Activated naive CD4-positive, alpha-beta T cell treated with anti-CD3 and anti-CD28 coated beads, Interleukin-2, amount 50 U/mL, for 72 hours (primary cell): ENCODE measurements around the gene OR6B2. TPM values are rescaled to one million over a fixed set of nuclear protein-coding genes. Genes with fewer than 3 reads are reported as not detected.

Experiments
- ATAC-seq, 2 donors: fragments of 150-1000 bp; cut with Tn5 transposase; 2 replicates each; pipeline ENCODE4 v1.10.0; 2021; ENCODE audit warnings: mild to moderate bottlenecking in 2 of 2, moderate library complexity in 2 of 2
- DNase-seq, 2 donors: peaks; one replicate each; pipeline ENCODE4 v3.0.0; 2021 to 2022; ENCODE audit warnings: low spot score in 2 of 2
- H3K27ac Mint-ChIP-seq, 2 donors: one replicate each; pipeline ENCODE4 v1.8.0; 2022; ENCODE audit warnings: mild to moderate bottlenecking in 2 of 2, mixed read lengths in 2 of 2
- H3K36me3 Mint-ChIP-seq, 2 donors: one replicate each; pipeline ENCODE4 v1.8.0; 2022; ENCODE audit warnings: mixed read lengths in 2 of 2
- H3K9me3 Mint-ChIP-seq, 2 donors: one replicate each; pipeline ENCODE4 v1.8.0; 2022; ENCODE audit warnings: mixed read lengths in 2 of 2
- total RNA-seq, 2 donors: library from RNA; stranded (reverse); gene quantifications; one replicate each; pipeline ENCODE4 v1.2.3, GENCODE V29; 2022

The OR6B2 gene
- total RNA-seq = not detected

DNA sequence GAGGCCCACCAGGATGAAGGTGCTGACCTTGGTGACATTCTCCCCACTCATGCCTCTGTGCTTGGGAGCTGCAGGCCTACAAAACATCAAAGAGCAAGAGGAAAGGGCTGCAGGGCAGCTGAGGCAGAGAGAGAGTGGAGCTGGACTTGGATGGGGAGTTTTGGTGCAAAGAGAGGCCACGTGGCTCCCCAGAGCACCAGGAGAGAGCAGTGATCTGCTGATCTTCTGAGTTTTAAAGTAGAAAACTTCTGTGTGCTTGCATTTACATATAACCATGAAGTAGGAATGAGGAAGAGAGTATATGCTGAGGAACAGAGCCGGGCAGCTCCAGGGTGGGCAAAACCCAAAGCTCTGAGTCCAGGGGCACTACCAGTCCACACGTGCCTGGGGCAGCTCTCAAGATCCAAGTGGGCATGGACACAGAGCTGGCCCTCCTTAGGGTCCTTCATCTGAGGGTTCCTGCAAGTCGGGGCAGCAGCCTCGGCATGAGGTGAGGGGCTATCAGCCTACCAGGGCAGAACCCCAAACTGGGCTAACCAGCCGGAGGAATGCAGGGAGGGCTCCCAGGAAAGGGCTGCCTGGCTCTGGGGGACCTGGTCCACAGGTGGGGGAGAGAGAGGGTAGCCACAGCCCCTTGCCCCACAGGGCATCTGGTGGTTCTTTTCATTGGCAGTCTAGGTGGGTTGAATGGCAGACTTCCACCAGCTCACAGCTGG lies at the start of gene OR6B2:
OR6B2 (minus strand) TSS at position 51 of the 716 bp plus-strand sequence; CDS start at position 51, 0 bp downstream.
- peaks cover 0 to 6% of the 10 kb centered on the region in 2 donors for H3K36me3 Mint-ChIP-seq
- no peaks in the 10 kb centered on the region for H3K9me3 Mint-ChIP-seq
- ATAC-seq = no peak
- no peak for DNase-seq
- H3K27ac Mint-ChIP-seq = peak within 1 kb of the TSS in 1 of 2 donors; percentile 58

DNA sequence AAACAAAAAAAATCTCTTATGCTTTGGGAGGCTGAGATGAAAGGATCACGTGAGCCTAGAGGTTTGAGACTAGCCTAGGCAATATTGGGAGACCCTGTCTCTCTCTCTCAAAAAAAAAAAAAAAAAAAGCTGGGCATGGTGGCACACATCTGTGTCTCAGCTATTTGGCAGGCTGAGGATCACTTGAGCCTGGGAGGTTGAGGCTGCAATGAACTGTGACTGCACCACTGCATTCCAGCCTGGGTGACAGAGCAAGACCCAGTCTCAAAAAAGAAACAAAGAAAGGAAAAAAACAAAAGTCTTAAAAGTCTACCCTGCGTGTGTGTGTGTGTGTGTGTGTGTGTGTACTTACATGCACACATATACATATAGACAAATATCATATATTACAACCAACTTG lies 48.4 kb upstream of the OR6B2 start:
- Mint-ChIP-seq H3K27ac (no peak overlapping the region), H3K9me3 (peaks cover 20% of the 10 kb centered on the region in 2 donors), H3K36me3 (peaks cover 0 to 18% of the 10 kb centered on the region in 2 donors)
- ATAC-seq = no peak
- no peak for DNase-seq

- Mint-ChIP-seq H3K9me3 (peaks cover 20% of the 10 kb centered on the region in 2 donors), H3K27ac (no peak overlapping the region), H3K36me3 (peaks cover 0 to 18% of the 10 kb centered on the region in 2 donors)
- ATAC-seq = no peak
- DNase-seq = no peak
These were observed 47.2 kb upstream of the OR6B2 start for GRCh38 chr2:240077442-240077841.

DNA sequence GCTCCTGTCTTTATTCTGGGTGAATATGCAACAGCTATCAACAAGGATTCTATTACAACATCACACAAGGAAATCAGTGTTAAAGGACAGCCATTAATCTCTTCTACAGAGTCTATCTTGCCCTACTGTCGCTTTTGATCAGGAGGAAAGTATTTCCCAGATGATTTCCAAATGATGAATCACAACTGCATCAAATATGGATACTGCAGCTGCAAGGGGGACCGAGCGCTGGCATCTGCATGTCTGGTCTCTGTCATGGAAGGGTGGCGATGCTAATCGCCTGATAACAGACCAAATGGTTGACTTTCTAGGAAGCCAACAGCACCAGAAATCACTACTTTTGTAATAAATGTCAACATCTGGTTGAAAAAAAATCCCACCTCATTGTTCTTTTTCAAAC lies 44.3 kb upstream of the OR6B2 start:
- peaks cover 20% of the 10 kb centered on the region in 2 donors for H3K9me3 Mint-ChIP-seq
- no peak for DNase-seq
- no peak overlapping the region for H3K27ac Mint-ChIP-seq
- peaks cover 0 to 18% of the 10 kb centered on the region in 2 donors for H3K36me3 Mint-ChIP-seq
- ATAC-seq = no peak

DNA sequence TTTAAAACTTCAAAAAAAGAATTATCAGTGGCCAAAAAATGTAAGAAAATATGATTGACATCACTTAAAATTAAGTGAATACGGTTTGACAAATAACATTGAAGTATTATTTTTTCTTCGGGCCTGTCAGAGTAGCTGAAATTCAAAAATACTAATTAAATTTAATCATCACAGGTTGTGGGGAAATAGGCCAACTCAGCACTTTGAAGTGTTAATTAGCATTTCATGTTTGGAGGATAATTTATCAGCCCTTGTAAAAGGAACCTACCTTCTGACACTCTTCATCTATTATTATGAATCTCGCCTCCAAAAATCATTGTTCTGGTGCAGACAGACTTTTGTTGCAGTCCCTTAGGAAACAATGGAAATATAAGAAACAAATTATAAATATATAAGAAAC lies 40.7 kb upstream of the OR6B2 start:
- ATAC-seq (no peak), DNase-seq (no peak)
- no peaks in the 10 kb centered on the region for H3K36me3 Mint-ChIP-seq
- H3K27ac Mint-ChIP-seq = no peak overlapping the region
- H3K9me3 Mint-ChIP-seq = peaks cover 0 to 3% of the 10 kb centered on the region in 2 donors

DNA sequence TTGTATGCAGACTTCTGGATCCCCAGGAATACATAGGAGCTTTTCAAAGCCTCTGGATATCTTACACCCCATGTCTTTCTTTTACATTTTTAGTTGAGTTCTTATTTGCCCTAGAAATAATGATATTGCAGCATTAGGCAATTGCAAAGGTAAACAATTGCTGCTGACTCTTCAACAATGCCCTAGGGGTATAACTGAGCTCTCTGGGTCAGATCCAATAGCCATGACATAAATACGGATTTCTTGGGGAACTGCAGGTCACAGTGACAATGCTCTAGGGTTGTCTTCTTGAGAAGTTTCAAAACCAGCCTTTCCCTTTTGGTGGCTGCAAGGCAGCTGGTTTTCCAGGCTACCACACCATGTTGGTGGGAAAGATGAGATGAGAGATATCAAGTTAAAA lies 39.6 kb upstream of the OR6B2 start:
- DNase-seq (no peak), ATAC-seq (no peak)
- Mint-ChIP-seq H3K36me3 (no peaks in the 10 kb centered on the region), H3K27ac (no peak overlapping the region), H3K9me3 (peaks cover 0 to 3% of the 10 kb centered on the region in 2 donors)

DNA sequence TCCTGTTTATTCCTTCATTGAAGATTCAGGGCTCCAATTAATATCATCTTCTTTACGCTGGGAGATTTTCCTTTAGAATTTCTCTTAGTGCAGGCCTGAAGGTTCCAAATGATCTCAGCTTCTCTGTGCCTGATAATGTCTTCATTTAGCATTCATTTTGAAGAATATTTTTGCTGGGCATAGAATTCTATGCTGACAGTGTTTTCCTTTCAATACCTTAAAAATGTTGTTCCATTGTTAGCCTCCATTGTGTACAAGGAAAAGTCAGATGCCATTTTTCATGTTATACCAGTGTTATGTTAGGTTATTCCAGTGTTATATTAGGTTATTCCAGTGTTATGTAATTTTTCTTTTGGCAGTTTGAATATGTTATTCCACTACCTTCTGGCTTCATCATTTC lies 38.0 kb upstream of the OR6B2 start:
- H3K27ac Mint-ChIP-seq = no peak overlapping the region
- DNase-seq (no peak), ATAC-seq (no peak)
- peaks cover 0 to 3% of the 10 kb centered on the region in 2 donors for H3K9me3 Mint-ChIP-seq
- no peaks in the 10 kb centered on the region for H3K36me3 Mint-ChIP-seq

DNA sequence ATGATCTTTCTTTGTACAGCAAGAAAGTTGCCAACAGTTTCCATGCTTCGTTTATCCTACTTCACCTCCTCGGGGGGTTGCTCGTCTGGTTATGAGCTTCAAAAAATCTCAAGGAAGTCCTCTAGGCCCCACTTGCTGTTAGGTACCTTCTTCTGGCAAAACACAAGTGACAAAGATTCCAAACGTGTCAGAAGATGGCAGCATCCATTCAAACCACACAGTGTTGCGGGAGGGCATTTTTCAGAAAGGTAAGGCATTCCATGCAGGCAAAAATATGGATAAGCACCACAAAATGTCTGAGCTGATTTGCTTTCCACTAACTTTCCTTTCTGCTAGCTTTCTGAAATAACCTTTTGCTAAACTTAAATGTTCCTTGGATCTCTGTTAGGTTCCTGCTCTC lies 36.3 kb upstream of the OR6B2 start:
- H3K36me3 Mint-ChIP-seq = no peaks in the 10 kb centered on the region
- no peak for DNase-seq
- no peak for ATAC-seq
- H3K27ac Mint-ChIP-seq = no peak overlapping the region
- H3K9me3 Mint-ChIP-seq = peaks cover 0 to 3% of the 10 kb centered on the region in 2 donors

GRCh38 chr2:240064898-240065297 lies 34.7 kb upstream of the OR6B2 start:
- peaks cover 0 to 3% of the 10 kb centered on the region in 2 donors for H3K9me3 Mint-ChIP-seq

DNA sequence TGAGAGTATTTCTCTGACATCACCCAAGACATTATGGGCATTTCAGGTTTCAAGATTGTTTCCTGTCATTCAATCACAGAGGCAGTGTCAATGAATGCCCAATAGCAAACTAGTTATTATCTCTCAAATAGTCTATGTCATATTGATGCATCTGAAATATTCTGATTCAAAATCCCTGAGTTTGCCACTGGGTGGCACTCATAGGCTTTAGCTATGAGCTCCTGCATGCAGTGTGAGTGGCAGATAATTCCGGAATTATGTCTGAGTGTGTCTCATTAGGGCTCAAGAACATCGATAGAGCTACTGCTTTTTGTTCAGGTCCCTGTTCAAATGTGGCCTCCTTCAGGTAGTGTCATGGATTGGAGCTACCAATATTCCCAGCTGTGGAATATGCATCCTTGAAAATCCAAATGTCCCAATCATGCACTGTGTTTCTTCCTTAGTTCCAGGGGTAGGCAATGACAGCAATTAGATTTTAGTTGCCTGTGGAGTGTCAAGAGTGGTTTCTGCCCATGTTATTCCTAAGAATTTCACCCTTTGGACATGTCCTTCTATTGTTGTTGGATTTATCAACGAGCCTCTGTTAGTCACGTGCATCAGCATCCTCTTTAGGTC lies 30.9 kb upstream of the OR6B2 start:
- Mint-ChIP-seq H3K9me3 (no peaks in the 10 kb centered on the region), H3K27ac (no peak overlapping the region), H3K36me3 (no peaks in the 10 kb centered on the region)
- ATAC-seq (peak; percentile 69), DNase-seq (peak in 1 of 2 donors; percentile 45)

More at GRCh38 chr2:240064898-240065297, 34.7 kb upstream of the OR6B2 start:
- DNase-seq (no peak), ATAC-seq (no peak)
- Mint-ChIP-seq H3K36me3 (no peaks in the 10 kb centered on the region), H3K27ac (no peak overlapping the region)

DNA sequence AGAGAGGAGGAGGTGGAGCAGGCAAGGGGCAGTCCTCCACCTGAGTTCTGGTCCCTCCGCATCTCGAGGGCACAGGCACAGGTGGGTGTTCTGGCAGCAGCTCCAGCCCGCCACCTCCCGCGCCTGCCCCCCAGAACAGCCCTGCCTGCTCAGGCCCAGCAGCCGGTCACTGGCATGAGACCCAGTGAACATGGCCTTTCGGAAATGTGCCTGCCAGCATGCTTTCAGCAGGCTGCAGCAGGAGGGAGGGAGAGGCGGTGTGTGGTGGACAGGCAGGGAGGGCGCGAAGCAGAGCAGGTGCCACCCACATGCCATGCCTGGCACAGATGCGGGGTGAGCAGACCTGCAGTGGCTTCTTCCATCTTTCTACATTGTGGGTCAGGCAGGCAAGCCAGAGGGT lies 26.4 kb upstream of the OR6B2 start:
- Mint-ChIP-seq H3K27ac (no peak overlapping the region), H3K9me3 (no peaks in the 10 kb centered on the region), H3K36me3 (no peaks in the 10 kb centered on the region)
- DNase-seq (no peak), ATAC-seq (no peak)

- H3K27ac Mint-ChIP-seq = no peak overlapping the region
- H3K36me3 Mint-ChIP-seq = no peaks in the 10 kb centered on the region
- H3K9me3 Mint-ChIP-seq = no peaks in the 10 kb centered on the region
- ATAC-seq (no peak), DNase-seq (no peak)
These were observed 25.1 kb upstream of the OR6B2 start for GRCh38 chr2:240055177-240055917.

DNA sequence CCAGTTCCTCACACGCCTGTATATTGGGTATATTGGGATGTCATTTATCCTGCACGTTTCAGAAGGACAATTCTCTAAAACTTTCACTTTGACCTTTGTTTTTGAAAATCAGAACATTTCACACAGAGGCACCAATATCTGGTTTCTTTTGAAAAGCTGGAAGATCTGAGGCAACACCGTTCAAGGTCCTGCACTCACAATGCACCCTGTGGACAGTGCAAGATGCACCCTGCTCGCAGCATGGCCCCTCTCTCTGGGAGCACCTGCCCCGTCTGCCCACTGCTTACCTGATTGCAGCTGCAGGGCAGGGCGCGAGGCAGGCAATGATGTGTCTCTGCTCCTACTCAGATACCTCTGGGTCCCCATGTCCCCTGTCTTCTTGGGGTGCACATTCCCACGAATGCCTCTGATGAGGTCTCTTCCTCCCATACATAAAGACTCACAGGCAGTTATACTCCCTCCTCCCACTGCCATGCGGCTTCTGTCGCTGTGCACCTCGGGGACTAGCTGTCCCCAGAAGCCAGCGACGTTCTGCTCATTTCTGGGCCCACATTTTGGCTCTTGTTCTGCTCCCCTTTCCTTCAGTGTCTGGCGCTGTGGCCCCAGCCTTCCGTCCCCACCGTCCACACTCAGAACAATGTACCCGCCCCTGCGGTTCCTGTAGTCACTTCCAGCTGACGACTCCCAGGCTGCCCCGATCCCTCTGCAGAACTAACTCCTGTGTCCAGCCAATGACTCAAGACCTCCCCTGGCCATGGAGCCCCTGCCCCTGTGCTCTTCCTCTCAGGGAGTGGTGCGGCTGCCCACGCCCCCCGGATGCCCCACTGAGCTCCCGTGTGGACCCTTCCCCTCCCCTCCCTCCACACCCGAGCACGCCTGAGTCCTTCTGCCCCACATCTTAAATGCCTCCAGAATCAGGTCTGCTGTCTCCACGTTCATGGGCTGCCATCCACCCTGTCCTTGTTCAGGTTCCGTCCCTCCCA lies 23.2 kb upstream of the OR6B2 start, which contains the start of gene OR6B3:
OR6B3 (minus strand) TSS at position 349 of the 983 bp plus-strand sequence.
- Mint-ChIP-seq H3K36me3 (no peaks in the 10 kb centered on the region), H3K27ac (no peak within 1 kb of the TSS), H3K9me3 (no peaks in the 10 kb centered on the region)
- DNase-seq (no peak), ATAC-seq (no peak)

DNA sequence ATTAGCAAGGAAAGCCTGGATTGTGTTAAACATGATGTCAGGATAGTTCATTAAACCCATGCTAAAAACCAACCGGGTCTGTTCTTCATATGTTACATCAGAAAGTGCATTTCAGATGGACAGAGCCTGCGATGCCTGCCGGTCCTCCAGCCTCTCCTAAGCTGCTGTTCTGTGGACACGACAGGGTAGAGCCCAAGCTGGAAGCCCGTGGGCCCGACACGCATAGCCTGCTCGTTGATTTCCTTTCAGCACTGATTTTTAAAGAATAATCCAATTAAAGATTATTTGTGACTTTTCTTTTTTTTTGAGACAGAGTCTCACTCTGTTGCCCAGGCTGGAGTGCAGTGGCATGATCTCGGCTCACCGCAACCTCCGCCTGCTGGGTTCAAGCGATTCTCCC lies 22.3 kb upstream of the OR6B2 start:
- DNase-seq = no peak
- no peak for ATAC-seq
- no peaks in the 10 kb centered on the region for H3K36me3 Mint-ChIP-seq
- no peak overlapping the region for H3K27ac Mint-ChIP-seq
- no peaks in the 10 kb centered on the region for H3K9me3 Mint-ChIP-seq

GRCh38 chr2:240051697-240052096 lies 21.5 kb upstream of the OR6B2 start:
- Mint-ChIP-seq H3K9me3 (no peaks in the 10 kb centered on the region), H3K27ac (no peak overlapping the region), H3K36me3 (no peaks in the 10 kb centered on the region)
- no peak for ATAC-seq
- DNase-seq = no peak

DNA sequence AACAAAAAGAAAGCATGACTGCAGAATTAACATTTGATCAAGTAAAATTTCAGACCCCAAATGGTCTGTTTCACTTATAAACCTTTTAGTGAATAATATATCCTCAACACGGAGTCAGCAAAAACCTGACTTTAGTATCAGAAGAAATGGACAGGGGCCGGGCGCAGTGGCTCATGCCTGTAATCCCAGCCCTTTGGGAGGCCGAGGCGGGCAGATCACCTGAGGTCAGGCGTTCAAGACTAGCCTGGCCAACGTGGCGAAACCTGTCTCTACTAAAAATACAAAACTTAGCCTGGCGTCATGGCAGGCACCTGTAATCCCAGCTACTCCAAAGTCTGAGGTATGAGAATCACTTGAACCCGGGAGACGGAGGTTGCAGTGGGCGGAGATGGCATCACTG lies 20.0 kb upstream of the OR6B2 start:
- Mint-ChIP-seq H3K27ac (no peak overlapping the region), H3K9me3 (no peaks in the 10 kb centered on the region), H3K36me3 (no peaks in the 10 kb centered on the region)
- no peak for ATAC-seq
- DNase-seq = no peak
